C4-2B (cell line): ENCODE measurements around the gene SYT8.
A peak's percentile ranks its signal among the peaks of the same experiment; 100 is the strongest.

Source experiments
- H3K27ac ChIP-seq: fragments of 450-650 bp; 2 replicates; pipeline ENCODE4 v1.5.1; 2017
- ZFX ChIP-seq: fragments of 450-650 bp; IDR thresholded peaks from 2 replicates; pipeline ENCODE4 v1.6.1; 2017
- TF ChIP-seq, protein P1 (sequence below): fragments of 450-650 bp; conservative IDR thresholded peaks from 2 replicates; pipeline ENCODE4 v1.5.1; 2017; ENCODE audit warnings: mild to moderate bottlenecking

The SYT8 gene

DNA sequence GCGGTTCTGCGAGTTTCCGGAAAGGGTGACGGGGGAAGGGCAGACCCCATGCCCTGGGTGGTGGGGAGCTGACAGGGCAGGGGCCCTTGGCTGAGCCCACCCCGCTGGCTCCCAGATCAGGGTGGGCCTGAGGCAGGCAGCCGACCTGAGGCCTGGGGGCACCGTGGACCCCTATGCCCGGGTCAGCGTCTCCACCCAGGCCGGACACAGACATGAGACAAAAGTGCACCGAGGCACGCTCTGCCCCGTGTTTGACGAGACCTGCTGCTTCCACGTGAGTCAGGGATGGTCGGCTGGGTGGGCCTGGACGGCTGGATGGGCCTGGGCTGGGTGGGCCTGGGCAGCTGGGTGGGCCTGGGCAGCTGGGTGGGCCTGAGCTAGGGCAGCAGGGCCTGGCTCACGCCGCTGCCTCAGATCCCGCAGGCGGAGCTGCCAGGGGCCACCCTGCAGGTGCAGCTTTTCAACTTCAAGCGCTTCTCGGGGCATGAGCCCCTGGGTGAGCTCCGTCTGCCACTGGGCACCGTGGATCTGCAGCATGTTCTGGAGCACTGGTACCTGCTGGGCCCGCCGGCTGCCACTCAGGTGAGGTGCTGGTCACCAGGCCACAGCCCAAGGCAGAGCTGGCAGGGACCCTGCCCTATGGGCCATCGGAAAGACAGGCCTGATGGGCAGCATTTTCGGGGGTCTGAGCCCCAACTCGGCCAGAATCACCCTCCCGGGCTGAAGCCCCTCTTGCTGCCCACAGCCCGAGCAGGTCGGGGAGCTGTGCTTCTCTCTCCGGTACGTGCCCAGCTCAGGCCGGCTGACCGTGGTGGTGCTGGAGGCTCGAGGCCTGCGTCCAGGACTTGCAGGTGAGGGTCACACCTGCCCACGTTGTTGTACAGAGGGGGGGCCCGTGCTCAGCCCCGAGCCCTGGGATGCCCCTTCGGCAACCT is 1.5 kb downstream of the SYT8 start:
- TF ChIP-seq, protein P1, sequence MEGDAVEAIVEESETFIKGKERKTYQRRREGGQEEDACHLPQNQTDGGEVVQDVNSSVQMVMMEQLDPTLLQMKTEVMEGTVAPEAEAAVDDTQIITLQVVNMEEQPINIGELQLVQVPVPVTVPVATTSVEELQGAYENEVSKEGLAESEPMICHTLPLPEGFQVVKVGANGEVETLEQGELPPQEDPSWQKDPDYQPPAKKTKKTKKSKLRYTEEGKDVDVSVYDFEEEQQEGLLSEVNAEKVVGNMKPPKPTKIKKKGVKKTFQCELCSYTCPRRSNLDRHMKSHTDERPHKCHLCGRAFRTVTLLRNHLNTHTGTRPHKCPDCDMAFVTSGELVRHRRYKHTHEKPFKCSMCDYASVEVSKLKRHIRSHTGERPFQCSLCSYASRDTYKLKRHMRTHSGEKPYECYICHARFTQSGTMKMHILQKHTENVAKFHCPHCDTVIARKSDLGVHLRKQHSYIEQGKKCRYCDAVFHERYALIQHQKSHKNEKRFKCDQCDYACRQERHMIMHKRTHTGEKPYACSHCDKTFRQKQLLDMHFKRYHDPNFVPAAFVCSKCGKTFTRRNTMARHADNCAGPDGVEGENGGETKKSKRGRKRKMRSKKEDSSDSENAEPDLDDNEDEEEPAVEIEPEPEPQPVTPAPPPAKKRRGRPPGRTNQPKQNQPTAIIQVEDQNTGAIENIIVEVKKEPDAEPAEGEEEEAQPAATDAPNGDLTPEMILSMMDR, result no peak
- no peak for TF ChIP-seq ZFX
- H3K27ac ChIP-seq, result no peak overlapping the region

DNA sequence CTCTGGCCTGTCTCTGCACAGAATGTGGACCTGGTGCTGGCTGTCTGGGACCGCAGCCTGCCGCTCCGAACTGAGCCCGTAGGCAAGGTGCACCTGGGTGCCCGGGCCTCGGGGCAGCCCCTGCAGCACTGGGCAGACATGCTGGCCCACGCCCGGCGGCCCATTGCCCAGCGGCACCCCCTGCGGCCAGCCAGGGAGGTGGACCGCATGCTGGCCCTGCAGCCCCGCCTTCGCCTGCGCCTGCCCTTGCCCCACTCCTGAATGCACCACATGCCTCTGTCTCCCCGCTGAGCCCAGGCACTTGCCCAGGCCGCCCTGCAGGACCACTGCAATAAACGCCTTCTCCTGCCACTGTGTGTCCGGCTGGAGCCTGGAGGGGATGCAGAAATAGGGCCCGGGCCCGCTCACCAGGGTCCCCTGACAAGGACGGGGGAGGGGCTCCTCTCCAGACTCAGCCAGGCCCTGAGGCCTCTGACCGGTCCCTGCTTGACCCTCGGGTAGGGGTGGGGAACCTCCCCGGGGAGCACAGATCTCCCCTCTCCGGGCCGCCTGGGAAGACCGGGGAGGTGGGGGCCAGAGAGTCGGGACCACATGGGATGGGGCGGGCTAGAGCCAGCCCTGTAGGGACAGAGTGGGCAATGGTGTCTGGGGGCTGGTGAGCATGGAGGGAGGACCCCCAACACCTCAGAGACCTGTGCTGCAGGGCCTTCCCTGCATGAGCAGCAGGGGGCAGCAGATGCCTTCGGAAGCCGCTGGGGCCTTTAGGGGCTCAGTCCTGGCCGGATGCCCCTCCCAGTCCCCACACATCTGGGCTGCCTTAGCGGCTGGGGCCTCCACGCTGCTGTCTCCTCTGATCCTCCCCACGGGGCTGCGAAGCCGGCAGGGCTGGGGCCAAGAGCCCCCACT is 2.6 kb downstream of the SYT8 start:
- TF ChIP-seq, protein P1, result peak; percentile 85
- no peak for TF ChIP-seq ZFX
- H3K27ac ChIP-seq, result no peak overlapping the region

DNA sequence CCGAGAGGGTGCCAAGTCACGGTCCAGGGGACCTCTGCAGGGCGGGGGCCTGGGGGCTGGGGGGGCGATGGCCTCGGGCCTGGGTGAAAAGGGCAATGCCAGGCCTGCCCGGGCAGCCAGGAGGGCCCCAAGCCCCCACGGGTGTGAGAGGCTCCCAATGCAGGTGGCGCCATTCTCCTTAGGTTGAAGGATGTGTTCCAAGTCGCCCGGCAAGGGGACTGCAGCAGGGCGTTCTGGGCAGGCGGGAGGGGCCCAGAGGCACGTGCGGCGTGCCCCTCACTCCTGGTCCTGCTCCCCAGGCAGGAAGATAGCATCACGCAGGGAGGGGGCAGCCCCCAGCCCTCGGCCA is 3.3 kb downstream of the SYT8 start:
- TF ChIP-seq, protein P1, result peak; percentile 58; the same call in 1 of the 2 replicates
- no peak for TF ChIP-seq ZFX
- H3K27ac ChIP-seq, result no peak overlapping the region

DNA sequence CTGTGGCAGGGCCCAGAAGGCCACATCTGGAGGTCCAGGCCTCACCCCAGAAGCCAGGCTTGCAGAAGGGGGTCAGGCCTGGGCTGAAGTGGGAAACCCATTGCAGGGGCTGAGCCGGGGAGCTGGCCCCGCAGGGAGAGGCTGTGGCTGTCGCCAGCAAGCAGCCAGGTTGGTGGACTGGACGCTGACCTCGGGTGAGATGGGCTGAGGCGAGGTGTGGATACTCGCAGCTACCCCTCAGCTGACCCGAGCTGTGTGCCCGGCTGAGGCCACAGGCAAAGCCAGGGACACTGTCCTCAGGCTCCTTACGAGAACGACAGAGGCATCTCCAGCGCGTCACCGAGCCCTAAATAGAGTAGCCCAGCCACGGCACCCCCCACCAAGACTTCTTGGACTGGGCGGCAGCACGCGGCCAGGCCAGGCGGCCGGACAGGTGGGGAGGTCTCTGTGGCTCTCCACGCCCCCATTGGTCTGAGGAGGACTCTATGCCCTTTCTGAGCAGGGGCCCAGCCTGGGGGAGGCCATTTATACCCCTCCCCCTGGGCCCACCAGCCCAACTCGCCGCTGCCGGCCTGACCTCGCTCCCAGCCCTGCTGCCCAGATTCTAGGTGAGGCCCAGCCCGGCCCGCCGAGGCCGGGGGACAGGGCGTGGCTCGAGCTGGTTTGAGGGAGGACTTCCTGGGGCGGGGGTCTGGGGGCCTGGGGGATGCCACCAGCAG is 3.8 kb downstream of the SYT8 start, which contains the start of gene TNNI2:
TNNI2 (plus strand) TSS at position 556 of the 719 bp plus-strand sequence. CDS start 716 bp downstream, outside the sequence.
- H3K27ac ChIP-seq, result no peak within 1 kb of the TSS
- no peak for TF ChIP-seq ZFX
- TF ChIP-seq, protein P1, result no peak

DNA sequence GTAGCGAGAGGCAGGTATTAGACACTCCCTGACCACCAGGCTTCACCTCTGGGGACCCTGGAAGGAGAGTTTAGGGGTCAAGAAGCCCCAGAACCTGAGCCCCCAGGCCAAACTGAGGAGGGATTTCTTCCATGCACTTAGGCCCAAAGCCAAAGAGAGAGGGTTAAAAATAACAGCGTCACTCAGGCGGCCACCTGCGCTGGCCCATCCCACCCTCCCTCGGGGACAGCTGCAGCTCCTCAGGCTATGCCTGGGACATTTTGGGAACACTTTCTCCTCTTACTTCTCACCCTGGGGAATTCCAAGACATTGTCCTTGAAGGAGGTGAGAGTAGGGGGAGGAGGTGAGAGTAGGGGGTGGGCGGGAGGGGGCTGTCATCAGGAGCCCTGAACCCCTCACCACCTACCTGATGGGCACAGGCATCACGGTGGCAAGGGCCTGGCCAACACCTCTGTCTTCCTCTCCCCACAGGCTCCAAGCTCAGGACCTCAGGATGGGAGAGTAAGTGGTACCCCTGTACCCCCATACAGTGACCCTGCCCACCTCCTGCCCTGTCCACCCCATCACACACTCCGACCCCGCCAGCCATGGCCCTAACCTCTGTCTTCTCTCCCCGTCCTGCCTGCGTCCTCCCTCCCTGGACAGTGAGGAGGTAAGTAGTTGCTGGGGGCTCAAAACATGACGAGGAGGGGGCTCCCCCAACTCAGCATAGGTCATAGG is 4.6 kb downstream of the SYT8 start:
- no peak overlapping the region for H3K27ac ChIP-seq
- TF ChIP-seq, protein P1, result no peak
- no peak for TF ChIP-seq ZFX

DNA sequence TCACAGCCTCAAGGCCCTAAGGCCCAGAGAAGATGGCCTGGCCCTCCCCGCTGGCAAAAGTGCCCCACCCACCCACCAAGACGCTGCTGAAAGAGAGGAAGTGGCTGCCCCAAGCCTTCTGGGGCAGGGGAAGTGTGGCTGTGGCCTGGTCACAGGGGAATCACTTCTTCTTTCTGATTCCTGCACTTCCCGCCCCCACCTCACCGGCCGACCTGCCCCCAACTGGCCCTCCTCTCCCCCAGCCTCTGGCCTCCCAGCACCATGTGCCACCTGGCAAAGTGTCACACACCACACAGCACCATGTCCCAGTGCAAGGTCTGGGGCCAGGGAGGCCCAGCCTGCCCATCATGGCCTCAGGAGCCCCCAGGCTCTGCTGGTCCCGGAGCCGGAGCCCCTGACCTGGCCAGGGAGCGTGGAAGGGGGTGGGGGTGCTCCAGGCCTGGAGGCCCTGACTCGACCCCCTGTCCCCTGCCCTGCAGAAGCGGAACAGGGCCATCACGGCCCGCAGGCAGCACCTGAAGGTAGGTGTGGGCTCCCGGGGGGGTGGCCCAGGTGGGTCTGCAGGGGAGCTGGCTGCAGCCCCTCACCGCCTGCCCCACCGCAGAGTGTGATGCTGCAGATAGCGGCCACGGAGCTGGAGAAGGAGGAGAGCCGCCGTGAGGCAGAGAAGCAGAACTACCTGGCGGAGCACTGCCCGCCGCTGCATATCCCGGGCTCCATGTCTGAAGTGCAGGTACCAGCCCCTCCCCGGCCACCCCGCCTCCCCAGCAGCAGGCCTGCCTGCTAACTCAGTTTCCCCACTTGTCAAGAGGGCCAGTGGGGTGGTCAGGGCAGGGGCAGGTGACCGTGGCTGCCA is 5.4 kb downstream of the SYT8 start:
- H3K27ac ChIP-seq, result no peak overlapping the region
- TF ChIP-seq ZFX, result no peak
- TF ChIP-seq, protein P1, result no peak
